Sciatic nerve (tissue), 2 donors: ENCODE measurements around the gene DCDC2C. TPM values are rescaled to one million over a fixed set of nuclear protein-coding genes. Genes with fewer than 3 reads are reported as not detected.
"Not testable (repeated sequence)": the region's sequence is repeated elsewhere in the genome, so short reads cannot be mapped to it uniquely, and the experiment has no call there.

Experiments used
- ATAC-seq: fragments of 200-7000 bp; cut with Tn5 transposase; one replicate; pipeline ENCODE4 v1.9.1; 2020; ENCODE audit warnings: mild to moderate bottlenecking, moderate library complexity
- DNase-seq: peaks from one replicate; pipeline ENCODE4 v3.0.0-alpha.2; 2020; ENCODE audit warnings: low spot score
- intact Hi-C: fragments of 100-400 bp; cut with DNase I; formaldehyde crosslinking; loops from one replicate; pipeline ENCODE4 v1.14.2; 2022
- total RNA-seq: library from RNA; stranded (reverse); fragmentation: NEBNext Ultra II Directional; extraction: Animal tissue kit (Norgen Biotek cat#: 25700); gene quantifications from one replicate; pipeline ENCODE4 v1.2.1, GENCODE V29; 2021
- donor health status: DM: no; HTN: no; CAD: no.
- donor health status: DM: no; HTN: no; CAD: no.

DCDC2C gene
- total RNA-seq, 1 donor from 2014 or later: 4.6 TPM

DNA sequence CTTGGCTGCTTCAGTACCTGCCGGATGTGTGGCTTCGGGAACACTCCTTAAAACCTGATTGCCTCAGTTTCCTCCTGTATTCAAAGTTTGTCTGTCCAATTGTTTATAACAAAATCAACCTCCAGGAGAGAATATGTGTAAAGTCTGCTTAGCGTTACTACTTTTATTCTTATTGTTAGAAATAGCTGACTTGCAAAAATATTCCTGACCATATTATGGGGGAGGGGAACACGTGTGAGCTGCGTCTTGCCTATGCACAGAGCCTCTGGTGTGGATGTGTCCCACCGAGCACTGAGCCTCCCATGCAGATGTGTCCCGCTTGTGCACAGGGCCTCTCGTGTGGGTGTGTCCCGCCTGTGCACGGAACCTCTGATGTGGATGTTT is 82.5 kb downstream of the DCDC2C start:
- intact Hi-C loops: loop anchor here (10.0 kb wide), 1 partner anchor 61 kb away; no protein-coding TSS in a partner anchor

DNA sequence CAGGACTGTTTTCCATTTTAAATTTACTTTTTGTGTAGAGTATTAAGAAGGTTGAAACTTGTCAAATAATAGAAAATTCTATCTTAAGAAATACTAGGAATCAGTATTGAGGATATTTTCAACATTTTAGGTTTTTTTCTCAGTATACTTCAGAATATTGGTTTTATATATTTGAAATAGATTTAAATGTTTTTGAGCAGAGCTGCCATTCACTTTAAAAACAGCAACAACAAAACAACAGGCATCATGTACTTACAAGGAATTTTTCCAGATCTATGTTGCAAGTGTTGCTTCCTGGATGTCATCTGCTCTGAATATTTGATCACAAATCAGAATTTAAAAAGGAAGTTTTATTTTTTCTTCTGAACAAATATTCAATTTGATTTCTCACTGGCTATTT is 84.4 kb downstream of the DCDC2C start:
- DNase-seq (no peak), ATAC-seq (no peak)
- intact Hi-C loops: loop anchor here (10.0 kb wide), 1 partner anchor 63 kb away; no protein-coding TSS in a partner anchor

More for the DNA sequence above, 82.5 kb downstream of the DCDC2C start:
- DNase-seq (no peak), ATAC-seq (no peak)

DNA sequence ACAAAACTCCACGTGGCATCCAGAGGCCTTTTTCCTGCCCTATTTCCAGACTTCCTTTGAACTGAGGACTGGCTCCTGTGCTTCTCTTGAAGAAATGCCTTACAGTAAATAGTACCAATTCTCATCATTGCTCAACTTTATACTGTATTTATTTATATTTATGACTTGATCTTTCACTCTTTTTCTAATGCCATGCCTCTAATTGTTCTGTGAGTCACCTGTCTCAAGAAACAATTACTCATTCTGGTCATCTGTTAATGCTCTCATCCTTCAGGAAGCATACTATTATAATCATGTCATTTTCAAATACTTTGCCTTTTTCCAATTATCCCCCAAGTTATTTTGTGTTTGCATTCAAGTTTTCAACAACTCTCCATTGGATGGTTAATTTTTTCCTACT is 85.9 kb downstream of the DCDC2C start:
- no peak for DNase-seq
- no peak for ATAC-seq
- intact Hi-C loops: loop anchor here (10.0 kb wide), 1 partner anchor 64 kb away; no protein-coding TSS in a partner anchor

DNA sequence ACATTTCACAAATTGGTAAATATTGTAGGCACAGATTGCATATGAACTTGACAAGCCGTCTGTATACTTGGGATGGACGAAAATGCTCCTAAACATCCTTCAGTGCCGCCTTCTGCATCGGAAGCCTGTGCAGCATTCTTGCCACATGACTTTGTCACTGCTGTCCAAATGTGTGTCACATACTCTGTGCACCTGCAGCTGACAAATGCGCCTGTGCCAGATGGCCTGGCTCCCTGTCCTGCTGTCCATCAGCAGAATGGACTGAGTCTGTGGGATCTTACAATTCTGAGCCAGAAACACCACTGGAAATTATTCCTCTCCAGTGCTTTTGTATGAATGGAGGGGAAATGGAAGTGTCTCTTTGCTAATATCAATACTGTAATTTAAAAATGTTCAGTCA is 89.9 kb downstream of the DCDC2C start:
- intact Hi-C loops: no loop called here
- ATAC-seq: no peak

DNA sequence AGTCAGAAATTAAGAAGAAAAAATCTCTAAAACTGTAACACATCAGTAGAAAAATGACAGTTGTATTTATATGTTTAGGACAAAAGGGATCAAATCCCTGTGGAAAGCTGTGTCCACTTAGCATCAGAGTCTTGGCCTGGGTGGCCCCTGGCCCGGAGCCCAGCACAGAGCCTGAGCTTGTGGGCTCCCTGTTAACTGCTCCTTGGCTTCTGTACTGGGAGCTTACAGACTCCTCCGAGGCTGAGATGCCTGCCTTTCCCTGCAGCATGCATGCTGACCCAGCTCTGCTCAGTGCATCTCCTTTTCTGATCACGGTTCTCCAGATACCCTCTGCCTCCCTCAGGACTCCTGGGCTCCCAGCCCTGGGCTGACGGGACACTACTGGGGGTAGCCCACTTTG is 98.1 kb downstream of the DCDC2C start:
- DNase-seq (no peak), ATAC-seq (no peak)
- intact Hi-C loops: no loop called here

More for the DNA sequence above, 89.9 kb downstream of the DCDC2C start:
- DNase-seq: no peak

DNA sequence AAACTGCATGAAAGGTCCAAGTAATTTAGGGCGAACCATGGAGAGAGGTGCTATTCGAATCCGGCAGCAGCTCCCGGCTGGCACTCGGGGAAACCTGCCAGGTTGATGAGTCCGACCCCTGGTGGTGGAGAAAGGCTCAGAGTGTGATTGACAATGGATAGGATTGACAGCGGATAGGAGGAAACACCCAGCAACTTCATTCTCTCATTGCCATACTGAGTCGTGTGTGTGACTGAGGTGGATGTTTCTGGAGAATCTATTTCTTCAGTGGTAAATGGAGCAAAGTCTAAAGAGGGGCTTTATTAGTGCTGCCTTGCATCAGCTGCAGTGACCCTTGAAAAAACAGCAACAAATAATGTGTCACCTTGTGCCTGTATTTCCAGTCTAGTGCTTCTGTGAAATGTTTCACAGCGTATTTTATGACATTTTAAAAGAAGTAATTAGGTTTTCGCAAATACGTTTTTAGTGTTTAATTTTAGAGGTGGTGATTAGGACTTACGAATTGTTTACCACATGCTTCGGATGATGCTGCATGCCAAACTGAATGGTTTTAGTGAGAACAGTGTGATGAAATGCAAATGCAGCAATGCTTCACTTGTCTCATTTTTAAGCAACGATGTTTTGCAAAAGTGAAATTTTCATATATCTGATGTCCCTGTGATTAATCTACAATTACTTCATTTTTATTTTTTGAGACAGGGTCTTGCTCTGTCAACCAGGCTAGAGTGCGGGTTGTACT is 102.0 kb downstream of the DCDC2C start:
- intact Hi-C loops: no loop called here
- no peak for DNase-seq
- ATAC-seq: no peak

DNA sequence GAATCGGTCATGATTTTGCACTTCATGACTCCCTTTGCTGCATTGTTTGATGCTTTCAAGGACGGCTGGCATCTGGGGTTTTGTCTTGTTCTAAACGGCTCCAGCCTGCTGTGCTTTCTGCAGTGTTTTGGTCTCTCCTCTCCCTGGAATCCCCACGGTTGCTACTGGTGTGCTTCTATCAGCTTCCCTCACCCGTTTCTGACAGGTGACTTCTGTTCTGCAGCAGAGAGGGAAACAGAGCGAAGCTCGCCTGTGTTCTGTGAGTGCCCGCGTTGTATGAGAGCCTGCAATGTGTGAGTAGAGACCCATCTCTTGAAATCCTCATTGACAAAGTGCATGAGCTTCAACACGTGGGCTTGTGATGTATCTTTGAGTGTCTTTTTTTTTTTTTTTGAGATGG is 102.8 kb downstream of the DCDC2C start:
- intact Hi-C loops: no loop called here
- DNase-seq (no peak), ATAC-seq (no peak)

DNA sequence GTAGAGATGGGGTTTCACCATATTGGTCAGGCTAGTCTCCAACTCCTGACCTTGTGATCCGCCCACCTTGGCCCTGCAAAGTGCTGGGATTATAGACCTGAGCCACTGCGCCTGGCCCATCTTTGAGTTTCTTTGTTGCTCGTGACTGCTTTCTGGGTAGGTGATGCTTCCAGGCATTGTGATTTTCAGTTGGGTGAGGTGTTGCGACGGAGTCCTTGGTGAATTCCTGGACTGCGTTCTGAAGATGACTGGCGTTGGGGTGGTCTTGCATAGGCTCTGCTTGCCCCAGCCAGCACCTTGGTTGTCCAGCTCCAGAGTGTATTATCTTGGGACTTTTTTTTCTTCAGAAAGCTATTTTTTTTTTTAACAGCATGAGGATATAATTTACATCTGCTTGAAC is 103.4 kb downstream of the DCDC2C start:
- ATAC-seq: no peak
- intact Hi-C loops: no loop called here
- no peak for DNase-seq

DNA sequence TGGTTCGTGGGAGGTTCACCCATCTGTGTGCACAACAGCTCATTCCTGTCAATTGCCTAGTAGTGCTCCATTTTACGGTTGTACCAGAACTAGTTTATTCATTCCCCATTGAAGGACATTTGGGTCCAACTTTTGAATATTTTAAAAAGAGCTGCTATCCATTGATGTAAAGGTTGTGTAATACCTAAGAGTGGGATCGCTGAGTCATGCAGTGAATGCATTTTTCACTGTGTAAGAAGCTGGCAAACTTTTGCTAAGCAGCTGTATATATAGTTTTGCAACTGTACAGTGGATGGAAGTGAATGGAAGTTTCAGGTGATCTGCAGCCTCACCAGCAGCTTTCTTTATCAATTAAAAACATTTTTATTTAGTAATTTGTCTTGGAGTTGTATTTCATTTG is 104.5 kb downstream of the DCDC2C start:
- intact Hi-C loops: no loop called here
- no peak for DNase-seq
- ATAC-seq: no peak

DNA sequence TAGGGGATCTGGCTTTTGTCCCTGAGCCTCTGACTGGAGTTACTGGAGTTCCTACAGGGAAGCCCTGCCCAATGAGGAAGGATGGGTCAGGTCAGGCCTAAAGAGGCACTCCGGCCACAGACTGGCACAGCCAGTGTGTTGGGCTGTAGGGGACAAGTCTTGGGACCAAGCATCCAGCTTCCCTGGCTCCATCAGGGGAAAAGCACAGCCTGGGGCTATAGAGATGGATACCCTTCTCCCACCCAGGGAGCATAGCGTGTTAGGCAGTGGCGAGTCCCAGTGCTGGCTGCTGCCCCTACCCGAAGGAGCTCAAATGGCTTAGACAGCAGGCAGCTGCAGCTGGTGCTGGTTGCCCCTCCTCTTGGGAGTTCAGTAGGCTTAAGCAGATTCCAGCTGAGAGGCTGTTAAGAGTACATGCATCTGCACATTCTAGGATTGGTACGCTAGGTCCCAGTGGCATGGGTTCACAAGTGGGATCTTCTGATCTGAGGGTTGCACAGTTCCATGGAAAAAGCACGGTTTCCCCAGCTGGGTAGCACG is 111.4 kb downstream of the DCDC2C start:
- intact Hi-C loops: no loop called here
- DNase-seq (no peak), ATAC-seq (no peak)

DNA sequence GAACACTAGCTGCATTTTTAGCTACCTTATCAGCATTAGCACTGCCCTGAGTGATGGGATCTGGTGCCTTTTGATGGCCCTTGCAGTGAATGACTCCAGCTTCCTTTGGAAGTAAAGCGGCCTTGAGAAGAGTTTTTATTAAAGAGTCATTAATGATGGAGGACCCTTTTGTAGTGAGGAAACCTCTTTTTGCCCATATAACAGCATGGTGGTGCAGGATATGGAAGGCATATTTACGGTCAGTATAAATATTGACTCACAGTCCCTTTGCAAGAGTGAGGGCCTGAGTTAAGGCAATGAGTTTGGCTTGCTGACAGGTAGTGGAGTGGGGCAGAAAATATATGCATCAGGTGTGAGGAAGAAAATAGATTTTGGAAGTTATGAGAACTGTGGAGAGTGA is 113.8 kb downstream of the DCDC2C start:
- ATAC-seq, DNase-seq, intact Hi-C loops: not testable (repeated sequence)

DNA sequence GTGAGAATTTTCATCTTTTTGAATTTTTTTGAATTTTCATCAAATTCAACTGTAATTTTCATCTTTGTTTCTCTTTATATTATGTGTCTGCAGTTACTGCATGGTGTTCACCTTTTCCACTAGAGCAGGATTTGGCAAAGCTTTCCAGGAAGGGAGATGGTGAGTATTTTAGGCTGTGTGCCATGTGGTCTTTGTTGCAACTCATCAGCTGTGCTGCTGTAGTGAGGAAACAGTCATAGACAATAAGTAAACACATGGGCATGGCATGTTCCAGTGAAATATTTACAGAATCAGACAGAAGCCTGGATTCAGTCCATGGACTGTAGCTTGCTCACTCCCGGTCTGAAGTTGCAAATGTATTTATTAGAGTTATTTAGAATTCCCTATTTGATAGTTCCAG is 120.4 kb downstream of the DCDC2C start:
- no peak for ATAC-seq
- no peak for DNase-seq
- intact Hi-C loops: no loop called here

DNA sequence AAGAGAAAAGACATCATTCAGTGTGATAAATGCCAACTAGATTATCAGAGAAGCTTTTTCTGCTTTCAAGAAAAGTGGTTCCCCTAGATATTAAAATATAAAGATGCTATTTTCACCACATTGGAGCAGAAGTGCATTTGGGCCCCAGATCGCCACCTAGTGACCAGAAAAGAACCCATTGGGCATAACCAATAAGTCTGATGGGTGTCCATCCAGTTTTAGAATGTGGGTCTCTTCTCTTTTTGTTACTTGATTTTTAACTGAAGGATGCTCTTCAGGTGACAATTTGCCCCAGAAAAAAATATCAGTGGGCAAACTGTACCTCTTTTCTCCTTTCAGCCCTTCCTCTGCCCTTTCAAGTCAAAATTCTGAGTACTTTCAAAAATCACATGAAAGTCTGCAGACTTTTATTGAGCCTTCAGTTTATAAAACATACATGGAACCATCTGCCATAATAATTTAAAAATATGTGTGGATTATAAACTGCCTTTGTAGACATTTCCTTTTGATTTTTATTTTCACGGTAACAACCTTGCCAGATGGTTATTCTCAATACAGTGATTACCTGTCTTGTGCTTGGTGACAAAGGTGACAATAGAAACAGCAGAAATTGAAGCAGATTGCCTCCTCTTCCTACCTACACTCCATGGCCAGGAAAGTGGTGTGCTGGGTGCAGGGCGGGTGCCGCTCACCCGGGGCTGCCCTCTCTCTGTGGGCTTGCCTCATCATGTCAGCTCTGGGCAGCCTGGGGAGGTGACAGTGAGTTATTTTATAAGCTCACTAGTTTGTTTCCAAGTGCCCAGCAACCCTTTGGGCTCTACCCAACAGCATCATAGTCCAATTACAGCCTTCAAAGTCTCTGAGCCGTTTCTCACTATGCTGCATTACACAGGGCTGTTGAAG is 124.5 kb downstream of the DCDC2C start:
- intact Hi-C loops: no loop called here
- no peak for DNase-seq
- ATAC-seq: no peak

DNA sequence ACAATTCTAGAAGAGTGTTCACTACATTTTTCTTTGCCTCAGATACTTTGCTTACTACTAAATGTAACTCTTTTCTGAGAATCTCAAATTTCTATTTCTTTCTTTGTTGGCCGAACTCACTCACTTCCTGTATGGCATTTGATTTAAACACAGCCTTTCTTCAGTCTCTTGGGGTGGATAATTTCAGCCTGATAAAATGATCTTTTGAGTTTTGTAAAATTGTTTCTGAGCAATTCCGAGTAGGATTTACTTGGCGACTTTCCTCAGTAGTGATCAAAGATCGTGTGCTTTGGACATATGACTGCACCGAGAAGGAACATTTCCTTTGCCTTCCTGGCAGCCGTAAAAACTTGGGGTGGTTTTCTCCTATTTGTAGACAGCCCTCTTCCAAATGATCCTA is 127.4 kb downstream of the DCDC2C start:
- ATAC-seq (no peak), DNase-seq (no peak)
- intact Hi-C loops: no loop called here

DNA sequence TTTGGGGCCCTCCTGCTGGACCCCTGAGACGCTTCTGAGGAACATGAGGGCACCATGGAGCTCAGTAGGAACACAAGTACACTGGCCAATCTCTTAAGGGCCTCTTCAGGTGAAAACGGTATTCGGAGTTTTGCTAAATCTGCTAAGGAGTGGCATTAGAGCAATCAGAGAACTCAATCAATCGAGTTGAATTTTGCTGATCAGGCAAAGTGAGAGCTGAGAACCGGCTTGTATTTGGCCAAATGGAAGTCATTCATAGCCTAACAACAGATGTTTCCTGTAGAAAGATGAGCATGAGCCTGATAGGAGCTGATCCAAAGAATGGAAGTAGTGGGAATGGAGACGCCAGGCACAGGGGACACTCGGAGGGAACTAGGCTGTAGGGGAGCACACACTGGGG is 133.7 kb downstream of the DCDC2C start:
- DNase-seq (no peak), ATAC-seq (no peak)
- intact Hi-C loops: no loop called here

DNA sequence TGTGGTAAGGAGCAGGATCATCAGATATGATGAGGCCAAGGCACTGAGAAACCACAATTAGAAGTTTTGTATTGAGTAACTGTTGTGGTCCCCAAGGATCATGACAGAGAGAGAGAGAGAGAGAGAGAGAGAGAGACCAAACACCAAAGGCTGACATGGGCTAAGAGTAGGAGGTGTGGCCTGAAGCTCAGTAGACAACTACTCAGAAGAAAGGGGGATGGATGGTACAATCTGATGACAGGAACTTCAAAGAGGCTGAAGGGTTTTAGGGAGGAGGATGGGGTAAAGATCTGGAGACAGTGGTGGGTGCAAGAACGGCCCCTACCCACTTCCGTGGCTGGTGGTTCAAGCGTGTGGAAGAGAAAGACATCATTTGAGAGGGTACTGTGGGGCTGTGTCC is 135.0 kb downstream of the DCDC2C start:
- DNase-seq (no peak), ATAC-seq (peak; percentile 72)
- intact Hi-C loops: no loop called here

DNA sequence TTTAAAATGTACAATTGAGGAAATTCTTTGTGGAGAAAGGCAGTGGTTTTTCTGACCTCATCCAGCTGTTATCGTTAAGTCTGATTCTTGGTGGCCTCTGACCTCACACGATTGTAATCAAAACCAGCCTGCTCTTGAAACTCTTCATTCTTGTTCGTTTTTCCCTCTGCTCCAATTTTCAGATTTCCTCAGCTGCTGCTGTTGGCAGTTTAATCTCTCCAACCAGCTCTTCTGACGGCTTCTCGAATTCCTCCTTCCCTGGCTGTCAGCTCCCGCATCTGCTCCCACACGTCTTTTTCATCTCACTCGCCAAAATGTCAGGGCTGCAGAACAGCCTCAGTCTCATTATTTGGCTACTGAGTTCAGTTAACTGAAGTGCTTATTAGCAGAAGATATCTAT is 136.1 kb downstream of the DCDC2C start:
- DNase-seq (no peak), ATAC-seq (peak; percentile 77)
- intact Hi-C loops: no loop called here

DNA sequence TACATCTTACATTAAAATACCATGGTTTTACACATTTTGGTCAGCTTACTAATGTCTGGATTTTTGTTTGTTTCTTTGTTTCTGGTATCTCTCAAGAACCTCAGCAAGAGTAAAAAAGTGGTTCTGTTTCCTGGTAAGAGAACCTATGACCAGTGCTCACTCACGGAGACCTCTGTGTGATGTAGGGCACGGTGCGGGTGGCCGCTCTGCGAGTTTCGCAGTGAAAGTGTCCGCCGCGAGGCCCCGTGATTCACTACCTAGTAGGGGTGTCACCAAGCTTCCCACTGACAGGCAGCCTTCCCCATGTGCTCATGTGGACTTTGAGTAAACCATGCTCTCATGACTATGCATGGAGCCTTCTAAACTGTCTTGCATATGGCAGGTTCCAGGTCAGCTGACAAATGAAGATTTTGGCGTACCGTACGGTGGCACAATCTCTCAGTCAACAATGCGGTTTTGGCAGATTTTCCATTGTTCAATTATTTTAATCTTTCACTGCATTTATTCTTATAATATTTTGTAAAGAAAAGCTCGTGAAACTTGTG is 137.3 kb downstream of the DCDC2C start:
- DNase-seq: no peak
- intact Hi-C loops: no loop called here
- no peak for ATAC-seq

DNA sequence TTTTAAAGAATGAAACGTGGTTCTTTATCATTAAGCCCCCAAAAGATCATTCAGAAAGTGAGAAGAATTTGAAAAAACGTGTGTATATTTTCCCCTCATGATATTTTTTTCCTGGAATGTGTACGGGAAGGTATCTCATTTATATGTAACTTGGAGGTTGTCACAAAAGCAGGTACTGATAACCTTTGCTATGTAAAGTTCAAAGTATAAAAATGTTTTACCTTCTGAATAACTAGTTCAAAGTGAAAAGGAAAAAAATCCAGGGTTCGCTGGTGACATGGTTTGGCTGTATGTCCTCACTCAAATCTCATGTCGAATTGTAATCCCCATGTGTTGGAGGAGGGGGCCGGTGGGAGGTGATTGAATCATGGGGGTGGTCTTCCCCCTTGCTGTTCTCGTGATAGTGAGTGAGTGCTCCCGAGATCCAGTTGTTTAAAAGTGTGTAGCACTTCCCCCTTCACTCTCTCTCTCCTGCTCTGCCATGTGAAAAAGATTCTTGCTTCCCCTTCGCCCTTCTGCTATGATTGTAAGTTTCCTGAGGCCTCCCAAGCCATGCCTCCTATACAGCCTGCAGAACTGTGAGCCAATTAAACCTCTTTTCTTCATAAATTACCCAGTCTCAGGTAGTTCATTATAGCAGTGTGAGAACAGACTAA is 144.2 kb downstream of the DCDC2C start:
- no peak for DNase-seq
- intact Hi-C loops: no loop called here

More for the DNA sequence above, 144.2 kb downstream of the DCDC2C start:
- no peak for ATAC-seq
